BJ (cell line): ENCODE data around the gene TMEM63C. TPM values are rescaled to one million over a fixed set of nuclear protein-coding genes. Genes with fewer than 3 reads are reported as not detected.

Experiments
- CTCF ChIA-PET: fragments of 350-600 bp; formaldehyde crosslinking; extraction: SDS; loops from one replicate; lab custom pipeline; 2021; ENCODE audit warnings: antibody characterized with exemption, inconsistent platforms; lab: Yijun Ruan, JAX
- POLR2A ChIA-PET: fragments of 300-600 bp; sonication (Branson Sonifier 250); formaldehyde crosslinking; extraction: SDS; loops from one replicate; lab custom pipeline; 2021; ENCODE audit warnings: antibody characterized with exemption; lab: Charles Lee
- DNase-seq: peaks from one replicate; pipeline ENCODE4 v3.0.0-alpha.2; 2011; ENCODE audit warnings: low read depth
- H3K27me3 ChIP-seq: 2 replicates; pipeline ENCODE4 v1.6.0; 2011; ENCODE audit warnings: low read length; ENCODE audit not compliant: control insufficient read depth, insufficient read depth
- H3K36me3 ChIP-seq: 2 replicates; pipeline ENCODE4 v1.5.1; 2011; ENCODE audit warnings: low read length; ENCODE audit not compliant: control insufficient read depth, insufficient read depth
- H3K4me3 ChIP-seq: 2 replicates; pipeline ENCODE4 v1.5.1; 2011; ENCODE audit warnings: low read depth, mild to moderate bottlenecking, control low read depth, low read length
- CTCF ChIP-seq: IDR thresholded peaks from 2 replicates; pipeline ENCODE4 v1.5.1; 2011; ENCODE audit warnings: low read depth, mild to moderate bottlenecking, control low read depth, inconsistent platforms, low read length, moderate library complexity; ENCODE audit not compliant: insufficient read depth
- polyA plus RNA-seq: library from polyadenylated mRNA; depleted of rRNA; stranded (reverse); fragments of >200 nt; gene quantifications from 2 replicates; pipeline ENCODE4 v1.2.3, GENCODE V29; 2011

The TMEM63C gene
- polyA plus RNA-seq, 1 experiment, result not detected

- Histone ChIP-seq H3K4me3 (no peak overlapping the region), H3K27me3 (peaks cover 15% of the 10 kb centered on the region), H3K36me3 (no peaks in the 10 kb centered on the region)
- DNase-seq, result no peak
- ChIA-PET POLR2A (no interaction called here), CTCF (no interaction called here)
- TF ChIP-seq CTCF, result no peak
These were observed 634 bp upstream of the TMEM63C start for GRCh38 chr14:77180726-77181602.

- POLR2A ChIA-PET, result no interaction called here
- no peak for TF ChIP-seq CTCF
- H3K27me3 ChIP-seq, result peaks cover 15% of the 10 kb centered on the region
- H3K4me3 ChIP-seq, result no peak overlapping the region
- DNase-seq, result no peak
- CTCF ChIA-PET, result interaction anchor here (1.2 to 1.5 kb wide), 2 partner anchors 11 to 14 kb away, joined by 3 to 4 read pairs; no protein-coding TSS in a partner anchor
- H3K36me3 ChIP-seq, result no peaks in the 10 kb centered on the region
These were observed 2.3 kb downstream of the TMEM63C start for GRCh38 chr14:77183896-77184295.

GRCh38 chr14:77184396-77185092 lies 2.9 kb downstream of the TMEM63C start:
- no peak for DNase-seq
- ChIA-PET CTCF (interaction anchor here (1.2 to 1.5 kb wide), 2 partner anchors 12 to 13 kb away, joined by 3 to 4 read pairs; no protein-coding TSS in a partner anchor), POLR2A (no interaction called here)
- Histone ChIP-seq H3K27me3 (peaks cover 15% of the 10 kb centered on the region), H3K4me3 (no peak overlapping the region), H3K36me3 (no peaks in the 10 kb centered on the region)
- TF ChIP-seq CTCF, result no peak

- CTCF ChIA-PET, result interaction anchor here (1.5 kb wide), 1 partner anchor 12 kb away, joined by 4 read pairs; no protein-coding TSS in a partner anchor
- no peak for TF ChIP-seq CTCF
- H3K4me3 ChIP-seq, result no peak overlapping the region
These were observed 3.5 kb downstream of the TMEM63C start for GRCh38 chr14:77185093-77185465.

More at GRCh38 chr14:77185093-77185465, 3.5 kb downstream of the TMEM63C start:
- H3K27me3 ChIP-seq, result peaks cover 15% of the 10 kb centered on the region
- H3K36me3 ChIP-seq, result no peaks in the 10 kb centered on the region
- no peak for DNase-seq
- POLR2A ChIA-PET, result no interaction called here
